K562 (cell line): Measurements from ENCODE around the gene TMCO2. TPM values are rescaled to one million over a fixed set of nuclear protein-coding genes. Genes with fewer than 3 reads are reported as not detected.
A peak's percentile ranks its signal among the peaks of the same experiment; 100 is the strongest.

Experiments
- ATF1 ChIP-seq, 2 experiments: fragments of 450-650 bp in 1 of 2; IDR thresholded peaks; 2 replicates each; pipeline ENCODE4 v1.6.1; 2016; ENCODE audit warnings: missing compliant biosample characterization in 1 of 2, missing genetic modification characterization in 1 of 2
- CHCHD3 ChIP-seq: fragments of 250-450 bp; sonication (Bioruptor Pico); IDR thresholded peaks from 2 replicates; pipeline ENCODE4 v2.1.2; 2022; ENCODE audit warnings: mild to moderate bottlenecking
- MAFF ChIP-seq: IDR thresholded peaks from 2 replicates; pipeline ENCODE4 v1.6.1; 2012; ENCODE audit warnings: low read length, improper control_type of control experiment
- PHF20 ChIP-seq: fragments of 450-650 bp; IDR thresholded peaks from 2 replicates; pipeline ENCODE4 v1.6.1; 2018; ENCODE audit not compliant: partially characterized antibody
- TBP ChIP-seq: optimal IDR thresholded peaks from 2 replicates; pipeline ENCODE3; 2011; ENCODE audit warnings: low read depth, low read length, improper control_type of control experiment
- ZFP1 ChIP-seq: fragments of 450-650 bp; formaldehyde crosslinking; IDR thresholded peaks from 2 replicates; pipeline ENCODE4 v1.4.0; 2020; ENCODE audit warnings: mild to moderate bottlenecking, mixed read lengths
- ZNF436 ChIP-seq: fragments of 250-450, 450-650 bp; sonication (Bioruptor Pico); formaldehyde crosslinking; IDR thresholded peaks from 2 replicates; pipeline ENCODE4 v1.7.0; 2020; ENCODE audit warnings: mild to moderate bottlenecking
- ZNF77 ChIP-seq: fragments of 250-450 bp; sonication (Bioruptor Pico); IDR thresholded peaks from 2 replicates; pipeline ENCODE4 v1.5.0; 2020
- polyA plus RNA-seq, 8 experiments: library from polyadenylated mRNA; depleted of rRNA in 4 of 8; stranded (reverse) in 5 of 8; unstranded in 3 of 8; fragments of >200 nt; fragmentation: Nextera tagmentation in 2 of 8; fragmentation: Illumina TruSeq in 1 of 8; extraction: Ambion mirVana in 2 of 8; extraction: Trizol in 1 of 8; gene quantifications; 2 replicates each; pipeline versions ENCODE4 v1.2.1 to v1.2.3, GENCODE V29; 2011 to 2014; ENCODE audit warnings: inconsistent platforms in 1 of 8, missing spikeins in 1 of 8
- total RNA-seq, 7 experiments: library from RNA; depleted of rRNA in 6 of 7; stranded (reverse); fragments of >200 nt in 6 of 7; fragmentation: Illumina TruSeq in 2 of 7; extraction: Trizol in 2 of 7; gene quantifications; 2 replicates each; pipeline versions ENCODE4 v1.2.1 to v1.2.3, GENCODE V29; 2011 to 2021; ENCODE audit warnings: low replicate concordance in 1 of 7
- TF ChIP-seq, protein P1 (sequence below): fragments of 250-450 bp; sonication (Bioruptor Pico); IDR thresholded peaks from 2 replicates; pipeline ENCODE4 v1.4.0; 2020; ENCODE audit warnings: mild to moderate bottlenecking
- TF ChIP-seq, protein P2 (sequence below): fragments of 450-650 bp; IDR thresholded peaks from 2 replicates; pipeline ENCODE4 v1.6.1; 2016; ENCODE audit warnings: low read depth
- TF ChIP-seq, protein P3 (sequence below): sonication (generic); formaldehyde crosslinking; IDR thresholded peaks from 2 replicates; pipeline ENCODE4 v1.8.0; 2022; ENCODE audit warnings: mild to moderate bottlenecking, missing genetic modification reagents
- TF ChIP-seq, protein P4 (sequence below), 2 experiments: IDR thresholded peaks; 2 replicates each; pipeline ENCODE4 v1.6.1; 2011; ENCODE audit warnings: borderline replicate concordance in 1 of 2, control low read depth in 1 of 2, low read depth in 1 of 2, low read length in 1 of 2, mild to moderate bottlenecking in 1 of 2, mixed read lengths in 1 of 2, moderate library complexity in 1 of 2; ENCODE audit not compliant: insufficient read depth in 1 of 2, insufficient read length in 1 of 2, poor library complexity in 1 of 2, severe bottlenecking in 1 of 2; ENCODE audit errors: extremely low read depth in 1 of 2
- TF ChIP-seq, protein P5 (sequence below): fragments of 200-800 bp; sonication (Bioruptor generic); IDR thresholded peaks from 2 replicates; pipeline ENCODE4 v1.6.1; 2017; ENCODE audit warnings: missing genetic modification characterization, missing compliant biosample characterization

Gene TMCO2
- total and polyA plus RNA-seq, 9 of the 15 experiments (the other 6 are each of a cell fraction or from before 2014, with no cell fraction given): not detected

DNA sequence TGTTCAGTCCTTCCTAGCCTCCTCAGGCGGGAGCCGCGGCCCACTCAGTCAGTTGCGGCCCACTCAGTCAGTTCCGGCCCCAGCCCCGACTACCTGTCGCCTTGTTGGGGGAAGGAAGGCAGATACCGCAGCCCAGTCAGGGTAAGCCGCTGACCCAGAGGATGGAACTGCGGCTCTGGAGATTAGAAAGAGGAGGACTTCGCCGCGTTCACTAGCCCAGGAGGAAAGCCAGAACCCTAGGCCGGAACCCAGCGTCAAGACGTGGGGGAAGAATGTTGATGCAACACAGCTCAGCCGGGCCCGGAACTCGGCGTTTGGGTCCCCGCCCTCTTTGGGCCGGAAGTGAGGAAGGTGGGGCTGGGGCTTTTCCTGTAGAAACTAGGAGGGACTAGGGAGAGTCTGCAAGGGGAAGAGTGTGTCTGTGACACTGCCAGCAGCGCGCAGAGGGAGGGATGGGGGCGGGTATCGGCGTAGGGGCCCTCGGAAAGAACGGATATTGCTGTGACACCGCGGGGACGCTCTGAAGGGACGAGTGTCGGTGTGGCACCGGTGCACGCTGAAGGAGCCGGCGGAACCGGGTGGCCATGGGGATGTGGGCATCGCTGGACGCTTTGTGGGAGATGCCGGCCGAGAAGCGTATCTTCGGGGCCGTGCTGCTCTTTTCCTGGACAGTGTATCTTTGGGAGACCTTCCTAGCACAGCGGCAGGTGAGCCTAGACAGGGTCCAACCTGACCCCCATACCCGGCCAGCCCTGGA lies 10.1 kb downstream of the TMCO2 start, which contains the start of gene ZMPSTE24 (continued):
- TF ChIP-seq TBP: peak; percentile 85
- TF ChIP-seq, protein P1, sequence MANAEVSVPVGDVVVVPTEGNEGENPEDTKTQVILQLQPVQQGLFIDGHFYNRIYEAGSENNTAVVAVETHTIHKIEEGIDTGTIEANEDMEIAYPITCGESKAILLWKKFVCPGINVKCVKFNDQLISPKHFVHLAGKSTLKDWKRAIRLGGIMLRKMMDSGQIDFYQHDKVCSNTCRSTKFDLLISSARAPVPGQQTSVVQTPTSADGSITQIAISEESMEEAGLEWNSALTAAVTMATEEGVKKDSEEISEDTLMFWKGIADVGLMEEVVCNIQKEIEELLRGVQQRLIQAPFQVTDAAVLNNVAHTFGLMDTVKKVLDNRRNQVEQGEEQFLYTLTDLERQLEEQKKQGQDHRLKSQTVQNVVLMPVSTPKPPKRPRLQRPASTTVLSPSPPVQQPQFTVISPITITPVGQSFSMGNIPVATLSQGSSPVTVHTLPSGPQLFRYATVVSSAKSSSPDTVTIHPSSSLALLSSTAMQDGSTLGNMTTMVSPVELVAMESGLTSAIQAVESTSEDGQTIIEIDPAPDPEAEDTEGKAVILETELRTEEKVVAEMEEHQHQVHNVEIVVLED (CRISPR knock-in tag): peak; percentile 67
- TF ChIP-seq, protein P2, sequence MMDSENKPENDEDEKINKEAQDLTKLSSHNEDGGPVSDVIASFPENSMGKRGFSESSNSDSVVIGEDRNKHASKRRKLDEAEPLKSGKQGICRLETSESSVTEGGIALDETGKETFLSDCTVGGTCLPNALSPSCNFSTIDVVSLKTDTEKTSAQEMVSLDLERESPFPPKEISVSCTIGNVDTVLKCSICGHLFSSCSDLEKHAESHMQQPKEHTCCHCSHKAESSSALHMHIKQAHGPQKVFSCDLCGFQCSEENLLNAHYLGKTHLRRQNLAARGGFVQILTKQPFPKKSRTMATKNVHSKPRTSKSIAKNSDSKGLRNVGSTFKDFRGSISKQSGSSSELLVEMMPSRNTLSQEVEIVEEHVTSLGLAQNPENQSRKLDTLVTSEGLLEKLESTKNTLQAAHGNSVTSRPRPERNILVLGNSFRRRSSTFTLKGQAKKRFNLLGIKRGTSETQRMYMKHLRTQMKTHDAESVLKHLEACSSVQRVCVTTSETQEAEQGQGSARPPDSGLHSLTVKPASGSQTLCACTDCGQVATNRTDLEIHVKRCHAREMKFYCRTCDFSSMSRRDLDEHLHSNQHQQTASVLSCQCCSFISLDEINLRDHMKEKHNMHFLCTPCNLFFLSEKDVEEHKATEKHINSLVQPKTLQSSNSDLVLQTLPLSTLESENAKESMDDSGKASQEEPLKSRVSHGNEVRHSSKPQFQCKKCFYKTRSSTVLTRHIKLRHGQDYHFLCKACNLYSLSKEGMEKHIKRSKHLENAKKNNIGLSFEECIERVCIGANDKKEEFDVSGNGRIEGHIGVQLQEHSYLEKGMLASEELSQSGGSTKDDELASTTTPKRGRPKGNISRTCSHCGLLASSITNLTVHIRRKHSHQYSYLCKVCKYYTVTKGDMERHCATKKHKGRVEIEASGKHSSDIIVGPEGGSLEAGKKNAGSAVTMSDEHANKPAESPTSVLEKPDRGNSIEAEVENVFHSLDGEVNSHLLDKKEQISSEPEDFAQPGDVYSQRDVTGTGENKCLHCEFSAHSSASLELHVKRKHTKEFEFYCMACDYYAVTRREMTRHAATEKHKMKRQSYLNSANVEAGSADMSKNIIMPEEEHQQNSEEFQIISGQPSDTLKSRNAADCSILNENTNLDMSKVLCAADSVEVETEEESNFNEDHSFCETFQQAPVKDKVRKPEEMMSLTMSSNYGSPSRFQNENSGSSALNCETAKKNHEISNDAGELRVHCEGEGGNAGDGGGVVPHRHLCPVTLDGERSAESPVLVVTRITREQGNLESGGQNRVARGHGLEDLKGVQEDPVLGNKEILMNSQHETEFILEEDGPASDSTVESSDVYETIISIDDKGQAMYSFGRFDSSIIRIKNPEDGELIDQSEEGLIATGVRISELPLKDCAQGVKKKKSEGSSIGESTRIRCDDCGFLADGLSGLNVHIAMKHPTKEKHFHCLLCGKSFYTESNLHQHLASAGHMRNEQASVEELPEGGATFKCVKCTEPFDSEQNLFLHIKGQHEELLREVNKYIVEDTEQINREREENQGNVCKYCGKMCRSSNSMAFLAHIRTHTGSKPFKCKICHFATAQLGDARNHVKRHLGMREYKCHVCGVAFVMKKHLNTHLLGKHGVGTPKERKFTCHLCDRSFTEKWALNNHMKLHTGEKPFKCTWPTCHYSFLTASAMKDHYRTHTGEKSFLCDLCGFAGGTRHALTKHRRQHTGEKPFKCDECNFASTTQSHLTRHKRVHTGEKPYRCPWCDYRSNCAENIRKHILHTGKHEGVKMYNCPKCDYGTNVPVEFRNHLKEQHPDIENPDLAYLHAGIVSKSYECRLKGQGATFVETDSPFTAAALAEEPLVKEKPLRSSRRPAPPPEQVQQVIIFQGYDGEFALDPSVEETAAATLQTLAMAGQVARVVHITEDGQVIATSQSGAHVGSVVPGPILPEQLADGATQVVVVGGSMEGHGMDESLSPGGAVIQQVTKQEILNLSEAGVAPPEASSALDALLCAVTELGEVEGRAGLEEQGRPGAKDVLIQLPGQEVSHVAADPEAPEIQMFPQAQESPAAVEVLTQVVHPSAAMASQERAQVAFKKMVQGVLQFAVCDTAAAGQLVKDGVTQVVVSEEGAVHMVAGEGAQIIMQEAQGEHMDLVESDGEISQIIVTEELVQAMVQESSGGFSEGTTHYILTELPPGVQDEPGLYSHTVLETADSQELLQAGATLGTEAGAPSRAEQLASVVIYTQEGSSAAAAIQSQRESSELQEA: no peak
- TF ChIP-seq ZNF436 (CRISPR knock-in tag): no peak
- TF ChIP-seq MAFF: 0 out of 2 replicates have a peak, but pooled peaks have one; percentile 0
- TF ChIP-seq, protein P3, sequence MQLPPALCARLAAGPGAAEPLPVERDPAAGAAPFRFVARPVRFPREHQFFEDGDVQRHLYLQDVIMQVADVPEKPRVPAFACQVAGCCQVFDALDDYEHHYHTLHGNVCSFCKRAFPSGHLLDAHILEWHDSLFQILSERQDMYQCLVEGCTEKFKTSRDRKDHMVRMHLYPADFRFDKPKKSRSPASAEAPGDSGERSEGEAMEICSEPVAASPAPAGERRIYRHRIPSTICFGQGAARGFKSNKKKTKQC (CRISPR knock-in tag): peak; percentile 65; the same call in 1 of the 2 replicates
- TF ChIP-seq ZFP1: 0 out of 2 replicates have a peak, but pooled peaks have one; percentile 19
- peak; percentile 62; the same call in 1 of the 2 replicates for TF ChIP-seq ATF1 (CRISPR knock-in tag; IDR thresholded peaks at IDR 0.05)
- TF ChIP-seq ATF1 (tag; IDR thresholded peaks at IDR 0.05): peak; percentile 95
- TF ChIP-seq, protein P4, sequence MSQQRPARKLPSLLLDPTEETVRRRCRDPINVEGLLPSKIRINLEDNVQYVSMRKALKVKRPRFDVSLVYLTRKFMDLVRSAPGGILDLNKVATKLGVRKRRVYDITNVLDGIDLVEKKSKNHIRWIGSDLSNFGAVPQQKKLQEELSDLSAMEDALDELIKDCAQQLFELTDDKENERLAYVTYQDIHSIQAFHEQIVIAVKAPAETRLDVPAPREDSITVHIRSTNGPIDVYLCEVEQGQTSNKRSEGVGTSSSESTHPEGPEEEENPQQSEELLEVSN (IDR thresholded peaks at IDR 0.05; ENCODE audit: borderline replicate concordance in 1 of 2, extremely low read depth in 1 of 2, insufficient read depth in 1 of 2, insufficient read length in 1 of 2, low read depth in 1 of 2, low read length in 1 of 2, poor library complexity in 1 of 2, severe bottlenecking in 1 of 2): peak; percentile 71 to 72
- TF ChIP-seq CHCHD3 (CRISPR knock-in tag): 0 out of 2 replicates have a peak, but pooled peaks have one; percentile 37
- TF ChIP-seq, protein P5, sequence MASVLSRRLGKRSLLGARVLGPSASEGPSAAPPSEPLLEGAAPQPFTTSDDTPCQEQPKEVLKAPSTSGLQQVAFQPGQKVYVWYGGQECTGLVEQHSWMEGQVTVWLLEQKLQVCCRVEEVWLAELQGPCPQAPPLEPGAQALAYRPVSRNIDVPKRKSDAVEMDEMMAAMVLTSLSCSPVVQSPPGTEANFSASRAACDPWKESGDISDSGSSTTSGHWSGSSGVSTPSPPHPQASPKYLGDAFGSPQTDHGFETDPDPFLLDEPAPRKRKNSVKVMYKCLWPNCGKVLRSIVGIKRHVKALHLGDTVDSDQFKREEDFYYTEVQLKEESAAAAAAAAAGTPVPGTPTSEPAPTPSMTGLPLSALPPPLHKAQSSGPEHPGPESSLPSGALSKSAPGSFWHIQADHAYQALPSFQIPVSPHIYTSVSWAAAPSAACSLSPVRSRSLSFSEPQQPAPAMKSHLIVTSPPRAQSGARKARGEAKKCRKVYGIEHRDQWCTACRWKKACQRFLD (CRISPR knock-in tag): peak; percentile 97
- no peak for TF ChIP-seq ZNF77 (CRISPR knock-in tag)
- TF ChIP-seq PHF20: peak; percentile 100
